Tibial nerve (tissue), 4 donors: ENCODE measurements around the gene CD2AP. TPM values are rescaled to one million over a fixed set of nuclear protein-coding genes. Genes with fewer than 3 reads are reported as not detected.

Source experiments
- DNase-seq, 2 donors: peaks; one replicate each; pipeline ENCODE4 v3.0.0-alpha.2; 2019; ENCODE audit warnings: low spot score in 2 of 2
- H3K27ac ChIP-seq, 4 donors: fragments of 200-600 bp; sonication (generic) in 3 of 4; one replicate each; pipeline ENCODE4 v1.5.1; 2017 to 2019; ENCODE audit warnings: mild to moderate bottlenecking in 1 of 4
- H3K27me3 ChIP-seq, 2 donors: fragments of 200-600 bp; sonication (generic) in 1 of 2; one replicate each; pipeline versions ENCODE4 v1.5.1 to v1.6.0; 2017 to 2019
- H3K36me3 ChIP-seq, 3 donors: fragments of 200-600 bp; sonication (generic); one replicate each; pipeline ENCODE4 v1.5.1; 2018 to 2019
- H3K4me1 ChIP-seq, 4 donors: fragments of 200-600 bp; sonication (generic) in 3 of 4; one replicate each; pipeline ENCODE4 v1.5.1; 2017 to 2019
- H3K4me3 ChIP-seq, 4 donors: fragments of 200-600 bp; sonication (generic) in 3 of 4; one replicate each; pipeline ENCODE4 v1.5.1; 2017 to 2019; ENCODE audit warnings: mild to moderate bottlenecking in 1 of 4, moderate library complexity in 1 of 4
- H3K9me3 ChIP-seq, 4 donors: fragments of 200-600 bp; sonication (generic) in 3 of 4; one replicate each; pipeline ENCODE4 v1.5.1; 2017 to 2019
- CTCF ChIP-seq, 5 experiments: fragments of 200-600 bp in 3 of 5; fragments of 450-650 bp in 2 of 5; sonication (generic) in 3 of 5; IDR thresholded peaks; one replicate each; pipeline ENCODE4 v1.5.1; 2016 to 2019; ENCODE audit warnings: antibody characterized with exemption in 5 of 5, mild to moderate bottlenecking in 3 of 5, moderate library complexity in 2 of 5
- EP300 ChIP-seq, 2 donors: sonication (generic); formaldehyde crosslinking; IDR thresholded peaks; one replicate each; pipeline ENCODE4 v1.6.1; 2017; ENCODE audit warnings: antibody characterized with exemption in 2 of 2, mild to moderate bottlenecking in 1 of 2
- POLR2A ChIP-seq, 2 donors: fragments of 450-650 bp; IDR thresholded peaks; one replicate each; pipeline ENCODE4 v1.6.1; 2017; ENCODE audit warnings: antibody characterized with exemption in 2 of 2, mild to moderate bottlenecking in 2 of 2, moderate library complexity in 2 of 2
- whole genome bisulfite sequencing, 2 donors: methylation state at CpG; one replicate each; pipeline ENCODE4 v1.1.5; 2018; 5-methylcytosine and 5-hydroxymethylcytosine counted together
- total RNA-seq, 4 donors: library from RNA; depleted of rRNA; stranded (reverse); fragments of >200 nt; gene quantifications; one replicate each; pipeline ENCODE4 v1.1.0, GENCODE V29; 2016

CD2AP gene
- total RNA-seq, 4 donors from 2014 or later = 18.4 to 32.1 (median 25.2) TPM

- Histone ChIP-seq H3K36me3 (no peaks in the 10 kb centered on the region), H3K27me3 (no peaks in the 10 kb centered on the region), H3K4me3 (no peak overlapping the region), H3K4me1 (no peaks in the 10 kb centered on the region), H3K9me3 (no peaks in the 10 kb centered on the region), H3K27ac (no peak overlapping the region)
- DNase-seq = no peak
- TF ChIP-seq EP300 (IDR thresholded peaks at IDR 0.05) (no peak), POLR2A (IDR thresholded peaks at IDR 0.05) (no peak), CTCF (IDR thresholded peaks at IDR 0.05) (no peak)
- WGBS, 2 donors = 84 to 90% methylated on average over 3 of the region's 3 CpGs
Observed at GRCh38 chr6:47665112-47665511, 187.5 kb downstream of the CD2AP start.

GRCh38 chr6:47669684-47670513 is 192.3 kb downstream of the CD2AP start:
- no peak overlapping the region for H3K27ac ChIP-seq

GRCh38 chr6:47670851-47671250 is 193.3 kb downstream of the CD2AP start:
- H3K36me3 ChIP-seq = no peaks in the 10 kb centered on the region
- H3K27me3 ChIP-seq = no peaks in the 10 kb centered on the region
- no peak for DNase-seq
- 58 to 62% methylated on average over 3 of the region's 3 CpGs for WGBS, 2 donors
- no peaks in the 10 kb centered on the region for H3K9me3 ChIP-seq
- TF ChIP-seq POLR2A (IDR thresholded peaks at IDR 0.05) (no peak), CTCF (IDR thresholded peaks at IDR 0.05) (no peak), EP300 (IDR thresholded peaks at IDR 0.05) (no peak)
- no peak overlapping the region for H3K4me3 ChIP-seq
- H3K27ac ChIP-seq = no peak overlapping the region
- H3K4me1 ChIP-seq = no peaks in the 10 kb centered on the region

More at GRCh38 chr6:47669684-47670513, 192.3 kb downstream of the CD2AP start:
- Histone ChIP-seq H3K4me3 (no peak overlapping the region), H3K27me3 (no peaks in the 10 kb centered on the region), H3K4me1 (no peaks in the 10 kb centered on the region), H3K36me3 (no peaks in the 10 kb centered on the region), H3K9me3 (no peaks in the 10 kb centered on the region)
- no peak for DNase-seq
- 22 to 26% methylated on average over 6 of the region's 6 CpGs for WGBS, 2 donors
- no peak for TF ChIP-seq CTCF (IDR thresholded peaks at IDR 0.05)
- no peak for TF ChIP-seq POLR2A (IDR thresholded peaks at IDR 0.05)
- no peak for TF ChIP-seq EP300 (IDR thresholded peaks at IDR 0.05)

GRCh38 chr6:47671777-47672176 is 194.2 kb downstream of the CD2AP start:
- 59 to 64% methylated on average over 1 of the region's 1 CpG for WGBS, 2 donors
- no peak for DNase-seq
- Histone ChIP-seq H3K36me3 (no peaks in the 10 kb centered on the region), H3K9me3 (no peaks in the 10 kb centered on the region), H3K27ac (no peak overlapping the region), H3K4me3 (no peak overlapping the region), H3K27me3 (no peaks in the 10 kb centered on the region), H3K4me1 (no peaks in the 10 kb centered on the region)
- TF ChIP-seq CTCF (IDR thresholded peaks at IDR 0.05) (no peak), EP300 (IDR thresholded peaks at IDR 0.05) (no peak), POLR2A (IDR thresholded peaks at IDR 0.05) (no peak)

- WGBS, 2 donors = 79 to 100% methylated on average over 1 of the region's 1 CpG
- H3K9me3 ChIP-seq = no peaks in the 10 kb centered on the region
- no peaks in the 10 kb centered on the region for H3K27me3 ChIP-seq
- no peak overlapping the region for H3K27ac ChIP-seq
- no peaks in the 10 kb centered on the region for H3K36me3 ChIP-seq
- TF ChIP-seq EP300 (IDR thresholded peaks at IDR 0.05) = no peak
- no peak for TF ChIP-seq POLR2A (IDR thresholded peaks at IDR 0.05)
- TF ChIP-seq CTCF (IDR thresholded peaks at IDR 0.05) = no peak
- no peak overlapping the region for H3K4me3 ChIP-seq
- no peak for DNase-seq
- H3K4me1 ChIP-seq = no peaks in the 10 kb centered on the region
Observed at GRCh38 chr6:47672816-47673215, 195.2 kb downstream of the CD2AP start.
